Measurements from ENCODE around the gene TP53I11.
A peak's percentile ranks its signal among the peaks of the same experiment; 100 is the strongest.

TP53I11 gene

DNA sequence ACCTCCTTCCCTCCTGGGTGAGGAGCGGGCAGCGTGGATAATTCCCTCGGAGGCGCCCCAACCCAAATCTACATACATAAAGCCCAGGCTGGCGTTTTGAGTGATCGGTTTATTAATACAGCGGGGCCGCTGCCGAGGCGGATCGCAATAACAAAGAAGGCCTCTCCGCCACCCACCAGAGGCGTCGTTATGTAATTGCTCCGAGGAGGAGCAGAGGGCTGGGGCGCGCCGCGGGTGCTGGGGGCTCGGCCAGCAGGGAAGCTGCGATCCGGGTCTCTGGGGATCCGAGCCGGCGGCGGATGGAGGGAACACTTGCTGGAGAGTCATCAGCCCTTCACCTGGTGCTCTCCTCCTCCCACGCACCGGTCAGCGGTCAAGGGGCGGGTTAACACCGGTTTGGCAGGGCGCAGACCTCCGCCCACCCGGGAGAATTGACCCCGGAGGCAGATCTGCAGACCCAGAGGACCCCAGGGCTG is 6.4 kb upstream of the TP53I11 start:
- DNase-seq (ENCODE audit: low spot score) = no peak

DNA sequence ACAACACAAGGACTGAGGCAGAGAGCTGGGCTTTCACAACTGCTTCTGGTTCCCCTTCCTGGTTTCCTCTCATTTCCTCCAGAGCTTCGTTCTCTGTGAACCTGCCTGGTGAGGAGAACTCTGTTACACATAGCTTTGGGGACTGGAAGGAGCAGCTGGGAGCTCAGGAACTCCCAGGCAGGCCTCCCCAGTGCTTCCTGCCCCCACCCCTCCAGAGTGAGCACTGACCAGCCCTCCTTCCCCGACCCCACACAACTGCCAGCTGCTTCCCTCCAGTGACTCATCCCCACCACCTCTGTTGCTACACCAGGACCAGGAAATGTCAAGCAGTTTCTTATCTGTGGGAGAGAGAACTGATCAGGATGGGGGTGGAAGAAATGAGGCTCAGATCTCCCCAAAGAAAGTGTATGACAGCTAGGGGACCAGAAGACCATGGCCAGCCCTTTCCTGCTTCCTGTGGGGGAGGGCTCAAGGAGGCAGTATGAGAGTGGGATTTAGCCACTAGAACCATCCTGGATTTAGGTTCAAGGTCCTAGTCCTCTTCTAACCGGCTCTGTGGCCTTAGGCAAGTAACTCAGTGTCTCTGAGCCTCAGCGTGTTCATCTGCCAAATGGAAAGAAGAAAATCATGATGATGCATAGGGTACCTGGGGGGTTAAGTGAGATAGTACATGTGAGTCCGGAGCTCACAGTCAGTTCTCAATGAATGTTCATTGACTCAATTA is 4.5 kb upstream of the TP53I11 start:
- no peak for DNase-seq (ENCODE audit: low spot score)

DNA sequence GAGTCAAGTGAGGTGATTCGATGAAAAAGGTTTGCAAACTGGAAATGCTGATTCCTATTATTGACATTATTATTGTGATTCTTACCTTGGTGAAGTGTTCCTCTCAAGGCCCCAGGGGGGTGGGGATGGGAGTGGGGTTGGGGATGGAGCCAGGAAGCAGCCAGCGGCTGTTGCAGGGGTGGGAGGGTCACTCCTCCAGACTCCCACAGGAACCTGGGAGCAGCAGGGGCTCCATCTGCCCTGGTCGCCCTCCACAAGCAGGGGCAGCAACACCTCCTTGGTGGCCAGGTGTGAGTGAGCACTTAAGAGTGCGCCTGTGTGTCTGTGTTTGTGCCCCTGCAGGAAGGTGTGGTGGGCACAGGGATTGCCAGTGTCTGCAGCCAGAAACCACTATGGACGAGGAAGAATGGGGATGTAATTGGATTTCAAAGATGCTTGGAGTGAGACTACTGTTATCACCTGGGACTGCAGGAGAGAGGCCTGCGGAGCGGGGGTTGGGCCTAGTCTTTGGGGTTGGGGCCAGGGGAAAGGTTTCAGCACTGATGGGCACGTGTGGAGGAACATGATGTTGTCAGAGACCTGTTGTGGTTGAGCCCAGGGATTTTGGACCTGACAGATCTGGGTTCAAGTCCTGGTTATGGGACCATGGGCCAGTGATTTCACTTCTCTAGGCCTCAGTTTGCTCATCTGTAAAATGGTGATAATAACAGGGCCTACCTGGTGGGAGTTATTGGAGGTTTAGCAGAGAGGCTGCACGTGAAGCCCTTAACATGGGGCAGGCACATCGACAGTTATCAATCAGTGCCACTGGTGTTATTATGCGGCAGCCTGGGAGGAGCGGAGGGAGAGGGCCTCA is 3.6 kb upstream of the TP53I11 start:
- no peak for DNase-seq (ENCODE audit: low spot score)

DNA sequence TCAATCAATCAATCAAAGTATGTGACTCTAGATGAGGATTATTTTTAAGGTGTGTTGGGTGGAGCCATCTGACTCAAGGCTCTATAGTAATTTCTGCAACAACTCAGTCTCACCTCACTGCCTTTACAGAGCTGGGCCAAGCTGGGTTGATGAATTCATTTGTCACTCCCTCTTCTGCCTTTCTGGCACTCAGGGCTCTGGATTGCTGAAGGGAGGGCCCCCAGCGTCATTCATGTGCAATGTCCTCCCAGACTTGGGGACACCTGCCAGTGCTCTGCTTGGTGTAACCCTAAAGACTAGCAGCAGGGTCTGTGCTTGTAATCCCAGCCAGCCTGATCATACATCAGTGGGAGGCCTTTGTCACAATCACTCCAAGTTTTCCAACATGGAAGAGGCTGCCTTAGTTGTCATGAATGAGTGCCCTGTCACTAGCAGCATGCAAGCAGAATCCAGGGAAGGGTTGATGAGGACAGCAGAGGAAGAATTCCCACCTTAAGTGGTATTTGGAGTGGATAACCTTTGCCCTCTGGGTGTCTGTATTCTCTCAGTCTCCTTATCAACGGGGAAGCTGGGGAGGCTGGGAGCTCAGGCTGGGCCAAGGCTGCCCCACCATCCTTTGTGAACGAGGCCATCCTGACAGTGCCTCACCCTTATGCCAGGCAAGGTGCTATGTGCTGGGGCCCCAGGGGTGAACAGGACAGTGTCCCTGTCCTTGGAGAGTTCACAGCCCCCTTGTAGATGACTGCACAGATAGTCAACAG is 2.0 kb upstream of the TP53I11 start:
- DNase-seq (ENCODE audit: low spot score) = no peak

DNA sequence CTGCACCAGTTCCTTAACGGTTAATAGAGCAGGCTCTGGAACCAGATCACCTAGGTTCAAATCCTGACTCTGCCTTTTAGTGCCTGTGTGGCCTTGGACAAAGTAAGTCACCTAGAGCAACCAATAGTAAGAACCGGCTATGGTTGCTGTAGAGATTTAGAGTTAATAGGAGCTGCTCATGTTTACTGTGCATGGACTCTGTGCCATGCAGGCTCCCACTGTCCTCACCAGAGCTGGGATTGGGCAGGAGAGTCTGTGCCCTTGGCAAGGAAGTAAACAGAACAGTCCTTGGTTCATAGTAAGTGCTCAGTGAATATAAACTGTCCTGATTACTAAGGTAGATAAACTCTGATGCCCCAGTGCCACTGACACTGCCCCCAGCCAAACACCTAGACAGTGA is 1.4 kb upstream of the TP53I11 start:
- no peak for DNase-seq (ENCODE audit: low spot score)

DNA sequence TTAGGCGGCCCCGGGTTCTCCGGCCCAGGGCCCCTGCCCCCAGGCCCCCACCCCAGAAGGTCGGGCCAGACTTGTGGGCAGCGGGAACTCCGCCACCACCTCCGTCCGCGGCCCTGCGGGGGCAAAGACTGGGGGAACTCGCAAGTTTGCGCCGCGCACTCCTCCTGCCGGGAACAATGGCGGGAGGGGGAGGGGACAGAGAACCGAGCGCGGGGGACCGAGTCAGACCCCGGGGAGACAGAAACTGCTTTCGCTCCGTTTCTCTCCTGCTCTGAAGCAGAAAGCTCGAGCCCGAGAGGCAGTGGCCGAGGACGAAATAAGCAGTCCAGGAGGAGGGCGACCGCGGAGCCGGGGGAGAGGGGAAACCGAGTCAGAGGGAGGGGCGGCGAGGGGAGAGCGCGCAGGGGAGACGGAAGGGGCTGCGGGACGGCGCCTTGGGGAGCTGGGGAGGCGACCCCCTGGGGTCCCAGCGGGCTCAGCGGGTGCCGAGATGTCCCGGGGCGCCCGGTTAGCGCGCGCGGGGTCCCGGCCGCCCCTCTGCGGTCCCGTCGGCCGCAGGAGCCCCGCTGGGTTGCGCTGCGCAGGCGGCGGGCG is 555 bp downstream of the TP53I11 start:
- DNase-seq (ENCODE audit: low spot score) = no peak

DNA sequence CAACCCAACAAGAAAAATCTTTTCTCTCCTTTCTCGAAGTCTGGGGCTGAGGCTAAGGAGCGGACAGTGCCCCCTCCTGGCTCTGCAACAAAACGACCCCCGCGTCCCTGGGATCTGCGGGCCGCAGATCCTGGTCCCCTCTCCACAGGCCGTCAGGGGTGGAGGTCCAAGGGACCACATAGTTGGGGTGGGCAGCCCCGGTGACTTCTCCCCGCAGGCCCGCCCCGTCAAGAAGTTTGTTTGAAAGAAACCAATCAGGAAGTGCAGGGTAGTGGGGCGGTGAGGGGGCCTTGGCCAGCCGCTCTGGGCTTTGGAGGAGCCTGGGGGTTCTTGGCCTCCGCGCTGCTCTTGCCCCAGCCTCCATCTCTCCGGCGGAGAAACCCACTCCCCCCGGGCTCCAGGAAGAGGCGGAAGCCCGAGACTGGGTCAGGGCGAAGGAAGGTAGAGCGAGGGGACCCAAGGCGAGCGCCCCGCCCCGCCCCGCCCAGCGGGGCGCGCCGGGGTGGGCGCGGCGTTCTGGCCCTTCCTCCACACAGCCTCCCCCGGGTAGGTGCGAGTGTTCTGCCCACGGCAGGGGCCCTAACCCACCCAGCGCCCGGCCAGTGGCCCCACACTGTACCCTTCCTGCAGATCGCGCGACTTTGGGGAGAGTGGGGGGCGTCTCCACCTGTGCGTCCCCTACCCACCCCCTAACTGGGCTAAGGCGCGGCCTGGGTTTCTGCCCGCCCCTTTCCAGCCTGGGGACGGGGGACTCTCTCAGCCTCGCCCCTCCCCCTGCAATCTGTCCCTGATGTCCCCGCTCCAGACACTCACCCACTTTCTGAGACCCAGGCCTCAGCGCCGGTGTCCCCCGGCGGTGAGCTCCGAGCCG is 1.3 kb downstream of the TP53I11 start:
- no peak for DNase-seq (ENCODE audit: low spot score)

DNA sequence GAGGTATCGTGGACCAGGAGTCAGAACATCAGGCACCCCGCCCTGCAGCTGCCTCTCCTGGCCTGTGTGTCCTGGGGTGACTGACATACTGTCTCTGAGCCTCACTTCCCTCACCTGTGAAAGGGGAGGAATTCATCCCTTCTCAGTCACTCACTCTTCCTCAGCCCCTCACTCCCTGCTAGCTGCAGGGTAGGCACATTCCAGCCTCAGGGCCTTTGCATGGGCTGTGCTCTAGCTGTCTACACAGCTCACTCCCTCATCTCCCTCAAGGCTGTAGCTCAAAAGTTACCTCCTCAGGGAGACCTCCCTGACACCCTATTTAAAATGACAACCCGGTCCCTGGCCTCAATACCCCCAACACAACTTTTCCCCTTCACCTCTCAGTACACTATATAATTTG is 2.5 kb downstream of the TP53I11 start:
- DNase-seq (ENCODE audit: low spot score) = no peak

DNA sequence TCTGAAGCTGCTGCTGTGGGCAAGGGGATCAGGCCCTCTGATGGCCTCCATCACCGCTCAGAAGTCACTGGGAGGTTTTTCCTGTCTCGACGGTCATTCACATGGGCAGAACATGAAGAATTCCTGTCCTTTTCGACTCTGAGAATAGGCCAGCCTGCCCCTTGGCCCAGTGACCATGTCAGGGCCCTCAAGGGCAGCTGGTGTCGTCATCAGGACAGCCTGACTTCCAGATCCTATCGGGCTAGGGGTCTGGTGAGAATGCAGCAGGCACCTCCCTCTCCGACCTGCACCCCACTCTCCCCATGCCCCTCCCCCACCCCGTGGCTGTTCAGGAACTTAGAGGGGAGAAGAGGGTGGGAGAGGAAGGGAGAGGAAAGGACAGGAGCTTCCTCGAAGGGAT is 3.6 kb downstream of the TP53I11 start:
- DNase-seq (ENCODE audit: low spot score) = no peak

DNA sequence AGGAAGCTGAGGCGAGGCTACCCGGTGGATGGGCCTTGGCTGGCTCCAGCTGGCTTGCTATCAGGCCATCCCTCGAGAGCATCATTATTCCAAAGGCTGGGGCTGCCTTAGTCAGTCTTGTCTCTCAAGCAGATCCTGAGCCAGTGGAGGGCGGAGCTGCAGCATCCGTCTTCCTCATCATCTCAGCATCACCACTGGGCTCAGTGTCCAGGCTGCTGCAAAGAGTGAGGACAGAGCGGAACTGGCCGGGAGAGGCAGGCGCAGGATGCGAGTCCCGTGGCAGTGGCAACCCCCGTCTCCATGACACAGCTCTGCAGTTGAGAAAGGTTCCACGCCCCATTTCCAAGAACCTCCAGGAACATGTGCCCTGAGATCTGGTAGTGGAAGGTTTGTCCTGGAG is 4.4 kb downstream of the TP53I11 start:
- peak; percentile 73 for DNase-seq (ENCODE audit: low spot score)

DNA sequence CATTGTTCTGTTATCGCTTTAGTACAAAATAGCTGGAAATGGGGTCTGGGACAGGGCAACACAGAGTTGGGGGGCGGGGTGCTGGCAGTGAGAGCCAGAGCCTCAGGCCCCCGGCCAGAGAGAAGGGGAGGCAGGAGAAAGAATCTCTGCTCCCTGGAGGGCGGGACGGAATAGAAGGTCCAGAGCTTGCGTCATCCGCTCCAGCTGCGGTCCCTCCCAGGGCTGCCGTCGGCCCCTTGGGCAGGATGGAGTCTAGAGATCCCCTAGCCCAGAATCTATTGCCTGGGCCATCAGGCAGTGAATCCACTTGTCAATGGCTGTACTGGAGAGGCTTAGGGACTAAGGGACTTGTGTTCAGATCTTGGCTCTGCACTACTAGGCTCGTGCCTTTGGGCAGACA is 5.0 kb downstream of the TP53I11 start:
- DNase-seq (ENCODE audit: low spot score) = no peak

DNA sequence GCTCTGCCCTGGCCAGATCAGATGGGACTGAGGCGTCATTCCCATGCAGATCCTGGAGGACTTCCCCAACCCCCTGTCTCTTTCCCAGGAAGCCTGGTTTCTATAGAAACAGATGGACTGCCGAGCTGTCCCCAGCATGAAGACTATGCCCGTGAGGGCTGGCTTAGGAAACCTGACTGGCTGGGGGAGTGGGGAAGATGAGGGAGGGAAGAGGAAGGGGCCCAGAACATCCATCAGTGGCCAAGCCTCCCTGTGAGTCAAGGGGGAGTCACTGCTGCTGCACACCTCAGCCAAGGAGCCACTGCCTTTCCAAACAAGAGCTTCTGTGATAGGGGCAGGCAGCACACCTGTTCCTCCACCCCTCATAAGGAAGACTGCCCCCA is 5.8 kb downstream of the TP53I11 start:
- peak; percentile 66 for DNase-seq (ENCODE audit: low spot score)

DNA sequence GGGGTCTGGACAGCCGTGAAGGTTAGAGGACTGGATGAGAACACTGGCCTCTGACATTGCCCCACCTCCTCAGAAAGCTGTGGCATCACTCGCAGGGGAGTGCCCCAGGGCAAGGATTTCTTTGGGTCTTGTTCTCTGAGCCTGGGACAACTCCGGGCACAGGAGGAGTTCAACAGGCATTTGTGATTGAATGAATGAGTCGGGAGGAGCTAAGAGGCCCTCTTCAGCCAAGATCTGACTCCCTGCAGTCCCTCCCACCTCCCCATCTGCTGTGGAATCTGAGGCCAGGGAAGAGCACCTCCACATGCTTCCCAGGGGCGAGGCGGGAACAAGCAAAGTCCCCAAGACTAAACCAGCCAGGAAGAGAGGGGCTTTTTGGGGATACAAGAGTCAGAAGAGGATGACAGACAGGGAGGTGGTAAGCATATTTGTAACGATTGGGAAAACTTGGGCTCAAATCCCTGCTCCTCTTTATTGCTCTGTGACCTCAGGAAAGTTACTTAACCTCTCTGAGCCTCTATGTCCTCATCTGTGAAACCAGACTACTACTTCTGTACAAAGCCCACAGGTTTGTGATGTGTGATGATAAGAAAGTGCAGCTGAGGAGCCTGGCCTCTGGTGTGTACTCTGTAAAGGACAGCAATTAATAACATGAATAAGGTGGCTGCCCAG is 6.4 kb downstream of the TP53I11 start:
- DNase-seq (ENCODE audit: low spot score) = peak; percentile 78

DNA sequence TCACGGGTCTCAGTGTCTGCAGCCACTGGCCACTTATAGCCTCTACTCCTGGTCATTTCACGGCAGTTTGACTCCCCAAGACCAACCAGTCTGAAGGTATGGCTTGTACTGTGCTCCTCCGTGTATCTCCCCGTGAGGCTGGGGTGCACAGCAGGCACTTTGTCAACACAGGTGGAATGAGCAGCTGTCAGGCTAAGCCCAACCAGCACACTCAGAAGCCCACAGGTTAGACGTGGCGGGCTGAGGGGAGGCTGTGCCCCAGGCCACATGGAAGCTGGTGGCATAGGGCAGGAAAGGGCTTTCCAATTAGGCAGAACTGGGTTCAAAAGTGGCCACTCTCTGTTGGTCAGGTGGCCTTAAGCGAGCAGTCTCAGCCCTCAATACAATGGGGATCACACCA is 7.0 kb downstream of the TP53I11 start:
- no peak for DNase-seq (ENCODE audit: low spot score)

DNA sequence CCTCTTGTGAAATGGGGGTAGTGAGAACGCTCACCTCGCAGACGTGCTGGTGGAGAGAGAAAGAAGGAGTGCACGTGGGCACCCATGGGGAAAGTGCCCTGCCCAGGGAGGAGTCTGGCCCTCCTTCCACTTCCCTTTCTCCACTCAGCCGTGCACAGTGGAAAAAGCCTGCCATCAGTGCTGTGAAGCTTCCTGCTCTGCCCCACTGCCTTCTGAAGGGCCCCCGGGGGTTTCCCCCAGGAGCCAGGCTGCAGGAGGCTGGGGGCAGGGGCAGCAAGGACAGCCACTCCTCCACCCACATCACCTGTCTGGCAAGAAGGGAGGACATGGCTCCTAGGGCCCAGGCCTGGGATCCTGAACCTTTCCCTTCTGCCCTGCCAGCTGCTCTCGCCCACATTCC is 7.6 kb downstream of the TP53I11 start:
- DNase-seq (ENCODE audit: low spot score) = no peak

DNA sequence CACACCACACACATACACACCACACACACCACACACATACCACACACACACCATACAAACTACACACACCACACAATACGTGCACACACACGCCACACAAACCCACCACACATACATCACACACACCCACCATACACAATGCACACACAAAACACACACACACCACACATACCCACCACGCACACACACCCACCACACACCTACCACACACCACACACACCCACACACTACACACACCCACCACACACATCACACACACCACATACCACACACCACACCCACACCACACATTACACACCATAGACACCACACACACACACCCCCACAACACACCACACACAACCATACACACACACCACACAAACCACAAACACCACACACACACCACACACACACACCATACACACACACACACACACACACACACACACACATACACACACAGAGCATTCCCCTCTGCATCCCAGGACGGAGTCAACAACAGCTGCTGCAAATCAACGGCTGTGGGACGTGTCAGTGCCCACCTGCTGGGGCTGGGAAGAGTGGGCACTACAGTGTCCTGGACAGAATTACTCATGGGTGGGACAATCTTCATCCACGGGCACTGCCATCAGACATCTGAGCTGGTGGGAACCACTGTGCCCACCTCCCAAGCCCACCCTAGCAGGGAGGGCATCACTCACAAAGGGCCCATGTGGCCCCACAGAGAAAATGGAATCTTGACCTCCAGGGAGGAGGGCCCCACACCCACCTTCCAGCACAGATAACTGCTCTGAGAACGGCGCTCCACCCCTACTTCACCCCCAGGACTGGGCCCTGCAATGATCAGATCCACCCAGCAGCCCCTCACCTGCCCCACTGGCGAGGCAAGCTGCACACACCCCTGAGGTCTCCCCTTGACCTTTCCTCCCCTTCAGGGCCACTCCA is 8.4 kb downstream of the TP53I11 start:
- DNase-seq (ENCODE audit: low spot score) = no peak

DNA sequence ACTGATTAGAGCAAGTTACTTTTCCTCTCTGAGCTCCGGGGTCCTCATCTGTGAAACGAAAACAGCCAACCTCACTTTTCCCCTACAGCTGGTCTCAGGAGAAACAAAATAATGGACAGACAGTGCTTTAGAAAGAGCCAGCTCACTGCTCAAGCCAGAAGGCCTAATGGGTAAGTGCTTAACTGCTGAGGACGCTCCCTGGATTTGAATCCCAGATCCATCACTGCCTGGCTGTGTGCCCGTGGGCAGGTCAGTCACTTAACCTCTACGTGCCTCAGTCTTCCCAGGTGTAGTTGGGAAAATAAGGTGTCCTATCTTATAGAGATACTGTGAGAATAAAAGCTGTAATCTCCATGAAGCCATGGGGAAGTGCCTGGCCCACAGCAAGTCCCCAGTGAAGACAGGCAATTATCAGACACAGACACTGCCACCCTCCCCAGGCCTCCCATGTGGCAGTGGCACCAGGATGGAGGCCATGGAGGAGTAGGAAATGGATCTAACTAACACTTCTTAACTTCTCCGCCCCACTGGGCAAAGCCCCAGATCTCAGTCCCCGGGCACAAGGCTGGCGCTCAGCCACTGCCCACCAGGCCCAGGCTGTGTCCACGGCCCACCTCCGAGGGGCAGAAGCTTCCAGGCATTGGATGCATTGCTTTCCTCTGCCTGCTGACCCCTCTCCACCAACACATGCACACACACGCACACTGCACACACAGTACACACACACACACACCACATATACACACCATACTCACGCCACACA is 9.2 kb downstream of the TP53I11 start:
- DNase-seq (ENCODE audit: low spot score) = no peak

DNA sequence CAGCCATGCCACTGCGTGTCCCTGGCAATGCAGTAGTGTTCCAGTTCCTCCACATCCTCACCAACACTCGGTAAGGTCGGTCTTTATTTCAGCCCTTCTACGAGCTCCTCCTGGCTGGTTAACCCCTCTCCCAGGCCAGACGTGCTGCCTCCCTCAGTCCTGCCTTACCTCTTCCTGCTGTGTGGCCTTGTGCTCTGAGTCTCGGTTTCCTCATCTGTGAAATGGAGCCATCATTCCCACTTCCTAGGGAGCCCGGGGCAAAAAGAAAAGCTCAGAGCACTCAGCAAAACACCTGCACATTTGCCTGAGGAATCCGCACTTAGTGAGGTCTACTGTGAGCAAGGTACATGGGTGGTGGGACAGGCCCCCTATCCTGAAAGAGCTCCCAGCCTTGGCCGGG is 9.8 kb downstream of the TP53I11 start:
- DNase-seq (ENCODE audit: low spot score) = no peak

DNA sequence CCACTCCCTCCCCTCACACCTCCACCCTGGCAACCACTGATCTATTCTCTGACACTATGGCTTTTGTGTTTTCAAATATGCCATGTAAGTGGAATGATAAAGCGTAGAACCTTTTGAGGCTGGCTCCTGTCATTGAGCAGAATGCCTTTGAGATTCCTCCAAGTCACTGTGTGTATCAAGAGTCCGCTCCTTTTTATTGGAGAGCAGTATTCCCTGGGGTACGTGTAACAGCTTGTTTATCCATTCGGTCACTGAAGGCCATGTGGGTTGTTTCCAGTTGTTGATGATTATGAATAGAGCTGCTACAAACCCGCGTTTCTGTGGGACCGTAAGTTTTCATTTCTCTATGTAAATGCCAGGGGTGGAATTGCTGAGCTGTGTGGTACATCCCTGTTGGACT is 10.3 kb downstream of the TP53I11 start:
- no peak for DNase-seq (ENCODE audit: low spot score)
